ENCODE data around the gene CDRT15. TPM values are rescaled to one million over a fixed set of nuclear protein-coding genes. Genes with fewer than 3 reads are reported as not detected.

Gene CDRT15
- total RNA-seq, 4 donors from 2014 or later: not detected

DNA sequence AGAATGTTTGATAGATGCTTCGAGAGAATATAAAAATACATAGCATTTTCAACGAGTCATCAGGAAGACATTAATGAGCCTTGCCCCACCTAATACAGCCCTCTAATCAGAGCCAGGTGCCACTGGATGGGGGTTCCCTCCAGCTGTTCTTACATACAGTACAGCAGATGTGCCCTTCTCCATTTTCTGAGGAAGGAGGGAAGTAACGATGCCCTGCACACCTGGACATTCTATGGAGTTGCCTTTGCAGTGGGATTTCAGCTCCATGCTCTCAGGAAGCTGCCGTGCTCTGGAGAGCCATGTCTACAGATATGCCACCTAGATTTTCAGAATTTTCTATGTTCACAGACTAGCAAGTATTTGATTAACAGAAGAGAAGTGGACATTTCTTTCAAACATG, 36.3 kb downstream of the CDRT15 start:
- TF ChIP-seq, protein P1, sequence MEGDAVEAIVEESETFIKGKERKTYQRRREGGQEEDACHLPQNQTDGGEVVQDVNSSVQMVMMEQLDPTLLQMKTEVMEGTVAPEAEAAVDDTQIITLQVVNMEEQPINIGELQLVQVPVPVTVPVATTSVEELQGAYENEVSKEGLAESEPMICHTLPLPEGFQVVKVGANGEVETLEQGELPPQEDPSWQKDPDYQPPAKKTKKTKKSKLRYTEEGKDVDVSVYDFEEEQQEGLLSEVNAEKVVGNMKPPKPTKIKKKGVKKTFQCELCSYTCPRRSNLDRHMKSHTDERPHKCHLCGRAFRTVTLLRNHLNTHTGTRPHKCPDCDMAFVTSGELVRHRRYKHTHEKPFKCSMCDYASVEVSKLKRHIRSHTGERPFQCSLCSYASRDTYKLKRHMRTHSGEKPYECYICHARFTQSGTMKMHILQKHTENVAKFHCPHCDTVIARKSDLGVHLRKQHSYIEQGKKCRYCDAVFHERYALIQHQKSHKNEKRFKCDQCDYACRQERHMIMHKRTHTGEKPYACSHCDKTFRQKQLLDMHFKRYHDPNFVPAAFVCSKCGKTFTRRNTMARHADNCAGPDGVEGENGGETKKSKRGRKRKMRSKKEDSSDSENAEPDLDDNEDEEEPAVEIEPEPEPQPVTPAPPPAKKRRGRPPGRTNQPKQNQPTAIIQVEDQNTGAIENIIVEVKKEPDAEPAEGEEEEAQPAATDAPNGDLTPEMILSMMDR (IDR thresholded peaks at IDR 0.05): no peak
- no peak for TF ChIP-seq POLR2A (IDR thresholded peaks at IDR 0.05)
- Histone ChIP-seq H3K9me3 (no peaks in the 10 kb centered on the region), H3K27ac (no peak overlapping the region), H3K4me3 (replicated peaks in 1 of 3) (no peak overlapping the region), H3K27me3 (no peaks in the 10 kb centered on the region), H3K36me3 (no peaks in the 10 kb centered on the region), H3K4me1 (peaks cover 6 to 13% of the 10 kb centered on the region in 2 donors)
- no peak for DNase-seq
- intact Hi-C loops (cut with DNase I): no loop called here
- WGBS, 2 donors: 90 to 95% methylated on average over 4 of the region's 4 CpGs

DNA sequence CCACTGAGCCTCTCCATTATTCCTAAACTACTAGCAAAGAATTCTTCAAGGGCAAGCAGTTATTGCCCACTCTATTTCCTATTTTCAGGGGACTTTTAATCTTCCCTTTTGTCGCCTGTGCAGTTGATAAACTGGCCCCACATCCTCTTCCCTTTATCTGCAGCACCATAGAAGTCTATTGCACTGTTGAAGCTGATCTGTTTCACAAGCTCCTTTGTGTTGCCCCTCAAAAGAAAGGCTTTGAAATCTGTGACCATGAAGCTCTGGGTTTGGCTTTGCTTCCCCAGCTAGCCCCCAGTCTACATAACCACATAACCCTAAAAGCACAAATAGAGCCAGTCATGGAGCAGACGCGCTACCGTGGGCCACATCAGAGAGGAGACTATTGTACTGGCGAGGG, 37.1 kb downstream of the CDRT15 start:
- DNase-seq: no peak
- Histone ChIP-seq H3K4me3 (replicated peaks in 1 of 3) (no peak overlapping the region), H3K36me3 (no peaks in the 10 kb centered on the region), H3K9me3 (no peaks in the 10 kb centered on the region), H3K27ac (no peak overlapping the region), H3K27me3 (no peaks in the 10 kb centered on the region), H3K4me1 (peaks cover 6 to 13% of the 10 kb centered on the region in 2 donors)
- TF ChIP-seq, protein P1 (IDR thresholded peaks at IDR 0.05): no peak
- no peak for TF ChIP-seq POLR2A (IDR thresholded peaks at IDR 0.05)
- intact Hi-C loops (cut with DNase I): no loop called here
- WGBS, 2 donors: 97 to 98% methylated on average over 5 of the region's 5 CpGs

DNA sequence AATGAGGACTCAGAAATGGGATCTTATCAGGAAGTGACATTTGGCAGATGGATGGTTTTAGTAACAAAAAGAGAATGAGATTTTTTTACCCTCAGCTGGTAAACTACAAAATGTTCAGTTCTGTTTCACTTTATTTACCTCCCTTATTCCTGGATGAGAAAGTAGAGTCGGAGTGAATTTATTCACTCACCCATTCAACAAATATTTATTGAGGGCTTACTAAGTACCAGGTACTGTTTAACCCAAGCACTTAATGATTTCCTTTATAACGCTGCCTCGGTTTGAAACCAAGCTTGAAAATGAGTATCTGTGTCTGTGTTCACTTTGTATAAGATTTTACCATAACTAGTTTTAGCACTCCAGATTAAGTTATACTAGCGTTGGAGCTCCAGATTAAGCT, 38.1 kb downstream of the CDRT15 start:
- no peak for DNase-seq
- Histone ChIP-seq H3K27me3 (no peaks in the 10 kb centered on the region), H3K4me1 (peaks cover 6 to 13% of the 10 kb centered on the region in 2 donors), H3K27ac (peak overlapping the region in 1 of 3 donors; percentile 68), H3K36me3 (no peaks in the 10 kb centered on the region), H3K9me3 (no peaks in the 10 kb centered on the region), H3K4me3 (replicated peaks in 1 of 3) (no peak overlapping the region)
- intact Hi-C loops (cut with DNase I): no loop called here
- 88 to 91% methylated on average over 4 of the region's 4 CpGs for WGBS, 2 donors
- TF ChIP-seq, protein P1 (IDR thresholded peaks at IDR 0.05): no peak
- no peak for TF ChIP-seq POLR2A (IDR thresholded peaks at IDR 0.05)

DNA sequence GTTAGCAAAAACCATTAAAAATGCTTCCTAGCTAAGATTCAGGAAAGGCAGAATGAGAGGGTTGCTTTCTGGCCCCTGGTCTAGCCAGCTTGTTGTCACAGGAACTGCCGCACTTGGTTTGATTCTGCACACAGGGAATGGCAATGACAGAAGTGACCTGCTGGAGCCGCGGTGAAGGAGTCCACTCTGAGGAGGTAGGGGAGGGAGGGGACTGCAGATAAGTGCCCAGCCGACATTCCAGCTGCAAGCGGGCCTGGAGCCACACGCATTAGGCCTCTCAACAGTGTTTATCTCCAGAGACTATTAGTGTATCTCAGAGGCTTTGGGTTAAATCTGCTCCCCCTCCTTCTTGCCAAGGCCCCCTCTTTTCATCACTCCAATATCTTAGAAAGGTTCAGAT, 38.6 kb downstream of the CDRT15 start:
- H3K4me1 ChIP-seq: peaks cover 6 to 13% of the 10 kb centered on the region in 2 donors
- H3K36me3 ChIP-seq: no peaks in the 10 kb centered on the region
- no peaks in the 10 kb centered on the region for H3K27me3 ChIP-seq
- H3K27ac ChIP-seq: peak overlapping the region in 2 of 3 donors; percentile 39 to 68
- no peak for TF ChIP-seq POLR2A (IDR thresholded peaks at IDR 0.05)
- TF ChIP-seq, protein P1 (IDR thresholded peaks at IDR 0.05): peak in 4 of 6 experiments; percentile 22 to 38 (median 32)
- intact Hi-C loops (cut with DNase I): no loop called here
- no peaks in the 10 kb centered on the region for H3K9me3 ChIP-seq
- no peak overlapping the region for H3K4me3 ChIP-seq (replicated peaks in 1 of 3)
- WGBS, 2 donors: 25 to 41% methylated on average over 6 of the region's 6 CpGs
- DNase-seq: peak; percentile 83 to 86

GRCh38 chr17:14197586-14197985, 39.1 kb downstream of the CDRT15 start:
- 42 to 83% methylated on average over 4 of the region's 4 CpGs for WGBS, 2 donors
- TF ChIP-seq POLR2A (IDR thresholded peaks at IDR 0.05): no peak
- TF ChIP-seq, protein P1 (IDR thresholded peaks at IDR 0.05): no peak
- Histone ChIP-seq H3K4me3 (replicated peaks in 1 of 3) (no peak overlapping the region), H3K36me3 (no peaks in the 10 kb centered on the region), H3K9me3 (no peaks in the 10 kb centered on the region), H3K4me1 (peaks cover 6 to 13% of the 10 kb centered on the region in 2 donors), H3K27ac (peak overlapping the region in 2 of 3 donors; percentile 39 to 68), H3K27me3 (no peaks in the 10 kb centered on the region)
- DNase-seq: no peak
- intact Hi-C loops (cut with DNase I): no loop called here
